Ishikawa (cell line): ENCODE data around the gene SNX32.

ENCODE experiments used
- RAD21 ChIP-seq: IDR thresholded peaks from 2 replicates; pipeline ENCODE4 v1.6.1; 2012; ENCODE audit warnings: low read depth
- TAF1 ChIP-seq: IDR thresholded peaks from 2 replicates; pipeline ENCODE4 v1.6.1; 2012; ENCODE audit warnings: low read depth, mild to moderate bottlenecking
- YY1 ChIP-seq: IDR thresholded peaks from 2 replicates; pipeline ENCODE4 v1.6.1; 2012; ENCODE audit warnings: low read depth
- TF ChIP-seq, protein P1 (sequence below): IDR thresholded peaks from 2 replicates; pipeline ENCODE4 v1.6.1; 2012

DNA sequence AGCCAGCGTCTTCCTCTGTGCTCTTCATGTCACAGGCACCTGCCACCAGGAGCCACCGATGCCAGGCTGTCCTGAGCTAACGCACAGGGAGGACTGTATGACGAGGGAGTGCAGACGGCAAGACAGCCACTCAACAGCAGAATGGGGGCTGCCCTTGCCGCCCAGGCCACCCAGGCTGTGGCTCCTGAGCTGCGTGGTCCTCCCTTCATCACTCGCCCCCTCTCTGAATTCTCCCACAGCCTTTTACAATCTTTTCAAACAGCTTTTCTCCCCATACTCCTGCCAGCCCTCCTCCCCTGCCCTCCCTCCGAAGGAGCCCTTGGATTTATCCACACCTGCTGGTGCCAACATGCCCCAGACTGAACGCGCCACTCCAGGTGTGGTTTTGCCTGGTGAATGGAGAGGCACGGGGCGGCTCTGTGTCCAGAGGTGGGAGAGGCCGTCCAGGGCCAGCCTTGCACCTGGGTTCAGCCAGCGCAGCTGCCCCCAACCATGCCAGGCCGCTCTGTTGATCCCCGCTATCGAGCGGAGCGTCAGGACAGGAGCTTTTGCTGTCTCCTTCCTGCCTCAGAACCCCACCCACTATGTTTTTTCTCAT, 24.9 kb upstream of the SNX32 start:
- no peak for TF ChIP-seq TAF1
- TF ChIP-seq, protein P1, sequence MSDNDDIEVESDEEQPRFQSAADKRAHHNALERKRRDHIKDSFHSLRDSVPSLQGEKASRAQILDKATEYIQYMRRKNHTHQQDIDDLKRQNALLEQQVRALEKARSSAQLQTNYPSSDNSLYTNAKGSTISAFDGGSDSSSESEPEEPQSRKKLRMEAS: no peak
- TF ChIP-seq RAD21: no peak
- TF ChIP-seq YY1: no peak
